Activated CD4-positive, alpha-beta T cell treated with anti-CD3 and anti-CD28 coated beads, Interleukin-2, Interleukin-6, amounts not matched to agents 100 ng/mL and 50 ng/mL, durations not matched to agents 16 hours and 8 hours (primary cell): Measurements from ENCODE around the gene MGAT5.

Experiments
- DNase-seq: peaks from one replicate; pipeline ENCODE4 v3.0.0-alpha.2; 2020

MGAT5 gene

GRCh38 chr2:134257965-134258683 lies 4.3 kb downstream of the MGAT5 start:
- DNase-seq = no peak

DNA sequence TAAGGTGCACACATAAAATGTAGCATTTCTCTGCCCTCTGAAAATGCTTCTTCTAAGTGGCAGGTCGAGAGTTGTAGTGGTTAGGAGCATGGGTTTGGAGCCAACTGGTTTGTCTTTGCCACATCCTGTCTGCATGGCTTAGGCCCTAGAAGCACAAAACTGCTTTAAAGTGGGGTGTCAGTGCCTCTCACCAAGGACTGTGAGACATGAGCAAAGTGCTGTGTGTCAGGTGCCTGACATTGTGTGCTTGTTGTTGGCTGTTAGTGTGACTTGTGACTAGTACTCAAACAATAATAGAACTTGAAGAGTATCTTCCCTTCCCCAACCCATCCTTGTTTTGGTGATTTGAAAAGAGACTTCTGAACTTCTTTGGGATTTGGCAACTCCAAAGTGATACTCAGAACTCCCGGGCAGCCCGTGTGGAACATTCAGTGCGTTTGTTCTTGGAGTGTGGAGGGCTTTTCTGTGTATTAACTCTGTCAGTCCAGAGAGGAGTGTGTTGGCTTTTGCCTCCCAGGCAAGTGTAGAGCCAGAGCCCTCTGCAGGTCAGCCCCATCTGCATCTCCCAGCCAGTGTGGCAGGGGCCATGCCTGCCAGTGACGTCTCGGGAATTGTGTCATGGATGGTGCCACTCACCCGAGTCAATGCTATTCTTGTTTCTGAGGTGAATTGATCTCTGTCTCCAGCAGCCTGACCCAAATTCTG lies 5.0 kb downstream of the MGAT5 start:
- peak; percentile 70 for DNase-seq

GRCh38 chr2:134259571-134259970 lies 5.7 kb downstream of the MGAT5 start:
- DNase-seq = no peak

- DNase-seq = no peak
Observed at GRCh38 chr2:134259994-134260393, 6.1 kb downstream of the MGAT5 start.

DNA sequence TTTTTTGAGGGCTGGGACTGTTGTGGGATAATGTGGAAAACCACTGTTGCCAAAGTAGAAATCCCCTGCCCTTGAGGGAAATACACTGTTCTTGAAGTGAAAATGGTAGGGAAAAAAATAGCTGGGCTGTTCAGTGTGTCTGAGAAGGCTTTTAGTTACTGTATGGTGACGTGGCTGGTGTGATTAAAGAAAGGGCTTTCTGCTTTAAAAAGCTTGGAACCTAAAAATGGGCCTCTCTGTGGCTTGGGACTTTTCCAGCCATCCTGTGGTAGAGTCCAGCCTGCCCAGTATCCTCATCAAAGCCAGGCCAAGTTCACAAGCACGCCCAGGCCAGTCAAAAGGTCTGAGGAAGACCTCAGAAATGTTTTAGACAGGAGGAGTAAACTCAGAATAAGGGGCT lies 6.8 kb downstream of the MGAT5 start:
- no peak for DNase-seq

DNA sequence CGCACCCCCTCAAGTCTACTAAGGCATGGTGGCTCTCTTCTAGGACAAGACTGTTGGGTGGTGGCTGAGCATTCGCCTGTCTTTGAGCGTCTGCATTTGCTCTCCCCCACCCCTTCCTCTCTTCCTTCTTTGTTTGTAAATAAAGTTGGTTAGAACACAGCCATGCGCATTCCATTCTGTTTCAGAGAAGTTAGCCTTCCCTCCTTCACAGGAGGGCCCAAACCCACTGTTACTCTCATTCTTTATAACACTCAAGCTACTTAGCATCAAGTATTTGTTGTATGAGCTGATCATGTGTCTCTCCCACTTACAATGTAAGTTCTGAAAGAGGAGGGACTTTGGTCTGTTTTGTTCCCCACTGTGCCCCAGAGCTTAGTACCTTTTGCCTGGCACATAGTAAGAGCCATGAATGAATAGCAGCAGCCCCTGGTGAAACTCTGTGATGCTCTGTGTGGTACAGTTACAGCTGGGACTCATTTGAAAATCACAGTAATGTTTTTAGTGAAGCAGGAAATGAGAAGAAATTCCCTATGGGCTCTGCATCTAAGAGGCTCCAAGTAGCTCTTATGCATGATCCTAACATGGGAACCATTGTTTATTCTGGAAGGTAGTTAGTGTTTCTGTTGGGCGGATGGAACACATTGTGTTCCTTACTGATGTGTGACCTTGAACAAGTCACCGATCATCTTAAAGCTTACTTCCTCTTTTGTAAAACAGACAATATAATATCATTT lies 7.7 kb downstream of the MGAT5 start:
- peak; percentile 18 for DNase-seq

- DNase-seq = no peak
Observed at GRCh38 chr2:134262684-134263083, 8.8 kb downstream of the MGAT5 start.

GRCh38 chr2:134268265-134268664 lies 14.4 kb downstream of the MGAT5 start:
- no peak for DNase-seq

GRCh38 chr2:134269230-134269629 lies 15.4 kb downstream of the MGAT5 start:
- no peak for DNase-seq

DNA sequence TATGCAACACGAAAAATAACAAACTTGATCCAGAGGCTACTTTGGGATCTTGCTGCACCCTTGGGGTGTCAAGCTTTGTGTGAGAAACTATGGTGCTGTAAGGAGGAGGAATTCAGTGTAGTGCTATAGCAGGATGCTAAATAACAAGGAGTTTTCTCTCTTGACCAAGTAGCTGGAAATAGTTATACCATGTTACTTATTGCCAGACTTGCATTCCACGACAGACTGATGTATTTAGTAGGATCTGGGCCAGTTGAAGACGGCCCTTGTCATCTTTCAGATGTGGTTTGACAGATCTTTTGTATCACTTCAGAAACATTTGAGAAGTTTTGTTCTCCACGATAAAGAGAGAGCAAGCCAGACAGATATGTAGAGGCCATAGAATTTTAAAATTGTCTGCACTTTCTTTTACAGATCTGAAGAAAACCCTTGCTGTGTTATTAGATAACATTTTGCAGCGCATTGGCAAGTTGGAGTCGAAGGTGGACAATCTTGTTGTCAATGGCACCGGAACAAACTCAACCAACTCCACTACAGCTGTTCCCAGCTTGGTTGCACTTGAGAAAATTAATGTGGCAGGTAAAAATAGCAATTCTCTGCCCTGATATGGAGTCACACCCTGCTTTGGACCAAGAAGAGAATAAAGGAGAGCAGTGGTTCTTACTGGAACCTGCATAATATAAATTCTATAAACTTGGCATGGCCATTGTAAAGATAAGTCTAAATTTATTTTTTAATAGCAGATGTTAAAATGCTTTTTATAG lies 16.3 kb downstream of the MGAT5 start:
- no peak for DNase-seq

DNA sequence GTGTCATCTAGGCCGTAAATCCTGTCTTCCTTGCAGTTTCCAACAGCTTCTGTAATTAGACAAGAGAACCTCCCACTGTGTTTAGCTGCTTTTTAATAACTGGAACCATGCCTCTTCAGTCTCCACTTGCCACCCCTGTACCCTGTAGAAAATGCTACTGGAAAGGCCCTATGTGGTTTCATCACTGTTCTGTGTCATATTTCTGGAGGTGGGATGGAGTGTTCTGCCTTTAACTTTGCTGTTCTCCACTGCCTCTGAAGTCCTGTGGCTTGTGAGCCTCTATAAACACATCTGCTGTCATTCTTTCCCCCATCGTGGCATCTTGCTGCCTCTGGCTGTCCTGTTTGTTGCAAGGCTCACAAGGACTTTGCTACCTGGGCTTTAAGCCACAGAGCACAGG lies 17.9 kb downstream of the MGAT5 start:
- no peak for DNase-seq

DNA sequence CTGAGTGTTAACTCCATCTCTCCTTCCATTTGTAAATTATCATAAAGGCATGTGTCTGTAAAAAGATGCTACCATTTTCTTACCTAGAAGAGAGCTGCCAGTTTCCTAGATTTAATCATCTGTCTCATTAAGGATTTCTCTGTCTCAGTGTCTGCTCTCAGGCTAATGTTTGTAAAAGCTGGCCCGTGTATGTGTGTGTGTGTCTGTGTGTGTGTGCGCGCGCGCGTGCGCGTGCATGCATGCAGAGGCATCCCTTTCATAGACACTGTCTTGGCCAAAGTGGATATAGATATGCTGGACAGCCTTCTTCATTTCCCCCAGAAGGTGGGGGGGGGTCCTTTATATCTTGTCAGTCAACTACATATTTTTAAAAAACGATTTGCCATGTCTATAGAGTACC lies 18.9 kb downstream of the MGAT5 start:
- DNase-seq = no peak

DNA sequence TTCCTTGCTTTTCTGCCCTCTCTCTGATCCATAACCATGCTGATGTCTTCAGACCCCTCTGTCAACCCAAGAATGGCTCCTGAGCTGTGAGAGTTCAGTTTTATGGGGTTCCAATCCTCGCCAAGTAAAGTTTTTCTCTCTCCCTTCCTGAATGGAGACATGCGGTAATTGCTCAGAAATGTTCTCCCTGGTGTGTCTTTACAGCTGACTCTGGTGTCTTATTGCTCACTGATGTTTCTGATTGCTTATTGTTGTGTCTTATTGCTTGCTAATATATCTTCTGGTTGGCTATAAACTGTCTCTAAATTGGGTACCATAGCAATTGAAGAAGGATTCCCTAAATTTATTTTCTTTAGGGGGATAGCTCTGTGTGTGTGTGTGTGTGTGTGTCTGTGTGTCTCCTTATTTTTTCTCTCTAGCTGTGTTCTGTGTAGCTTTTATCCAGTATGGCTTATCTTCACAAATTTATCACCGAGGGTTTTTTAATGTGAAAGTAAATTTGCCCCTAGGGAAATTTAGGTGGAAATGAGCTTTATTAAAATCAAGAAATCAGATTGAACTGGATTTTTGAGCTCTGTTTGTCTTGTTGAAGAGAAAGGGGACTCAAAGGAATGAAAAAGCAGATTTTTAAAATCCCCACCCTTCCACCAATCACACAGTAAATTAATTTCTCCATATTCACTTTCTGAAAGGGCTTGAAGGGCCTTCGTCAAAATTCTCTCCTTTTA lies 19.5 kb downstream of the MGAT5 start:
- DNase-seq = no peak

DNA sequence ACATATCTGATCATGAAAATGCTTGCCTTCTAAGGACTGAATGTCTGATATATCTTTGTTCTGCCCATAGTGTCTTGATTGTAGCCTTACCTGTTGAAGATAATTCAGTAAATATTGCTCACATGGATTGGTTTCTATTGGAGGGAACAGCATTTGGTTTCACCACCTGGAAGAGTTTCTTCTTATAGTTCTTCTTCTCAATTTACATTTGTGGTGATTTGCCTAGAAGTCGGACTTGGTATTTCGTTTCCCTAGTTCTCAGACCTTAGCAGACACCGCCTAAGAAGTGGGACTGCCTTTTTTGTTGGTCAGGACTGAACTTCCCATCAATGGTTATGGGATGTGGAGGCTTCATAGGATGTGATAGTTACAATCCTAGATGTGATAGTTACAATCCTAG lies 20.2 kb downstream of the MGAT5 start:
- DNase-seq = no peak

DNA sequence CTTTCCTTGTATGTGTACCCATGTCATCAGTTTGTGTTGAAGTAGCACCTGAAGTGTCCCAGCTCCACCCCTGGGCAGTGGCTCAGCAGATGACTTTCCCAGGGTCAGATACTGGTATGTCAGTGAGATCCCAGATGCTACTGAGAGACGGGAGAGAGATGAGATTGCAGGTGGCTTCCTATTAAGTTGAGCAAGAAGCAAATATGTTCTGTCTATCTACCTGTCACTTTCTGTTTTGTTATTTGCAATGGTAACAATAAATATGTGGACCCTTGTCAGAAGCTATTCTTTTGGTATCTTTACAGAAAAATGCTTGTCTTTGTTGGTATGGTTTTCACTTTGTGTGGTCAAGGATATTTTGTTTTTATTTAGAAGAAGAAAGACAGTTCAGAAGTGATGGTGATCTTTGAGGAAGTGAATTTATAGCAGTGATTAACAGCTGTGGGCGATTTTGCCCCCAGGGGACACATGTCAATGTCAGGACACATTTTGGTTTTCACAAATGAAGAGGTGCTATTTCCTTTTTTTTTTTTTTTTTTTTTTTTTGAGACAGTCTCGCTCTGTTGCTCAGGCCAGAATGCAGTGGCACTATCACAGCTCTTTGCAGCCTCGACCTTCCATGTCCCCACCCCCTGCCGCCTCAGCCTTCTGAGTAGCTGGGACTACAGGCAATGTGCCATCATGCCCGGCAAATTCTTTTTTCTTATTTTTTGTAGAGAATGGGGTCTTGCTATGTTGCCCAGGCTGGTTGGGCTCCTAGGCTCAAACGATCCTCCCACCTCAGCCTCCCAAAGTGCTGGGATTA lies 21.4 kb downstream of the MGAT5 start:
- no peak for DNase-seq

- DNase-seq = no peak
Observed at GRCh38 chr2:134276381-134277172, 22.7 kb downstream of the MGAT5 start.

- no peak for DNase-seq
Observed at GRCh38 chr2:134277223-134277622, 23.4 kb downstream of the MGAT5 start.

DNA sequence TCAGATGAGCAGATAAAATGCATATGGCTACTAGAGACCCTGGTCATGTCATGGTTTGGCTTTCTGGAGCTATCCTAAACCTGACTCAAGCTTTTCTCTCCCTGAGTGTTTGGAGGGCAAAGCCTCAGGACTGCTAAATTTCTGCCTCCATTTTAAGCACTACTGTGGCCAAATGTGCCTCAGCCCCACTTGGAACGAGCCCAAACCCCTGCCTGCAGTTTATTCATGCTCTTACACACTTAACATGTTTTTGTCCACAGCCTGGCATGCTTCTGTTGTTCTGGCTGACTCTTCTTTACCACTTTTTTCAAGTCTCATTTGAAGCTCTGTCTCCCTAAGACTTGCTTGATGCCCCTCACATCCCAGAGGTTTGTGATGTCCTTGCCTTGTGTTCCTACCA lies 24.7 kb downstream of the MGAT5 start:
- no peak for DNase-seq

DNA sequence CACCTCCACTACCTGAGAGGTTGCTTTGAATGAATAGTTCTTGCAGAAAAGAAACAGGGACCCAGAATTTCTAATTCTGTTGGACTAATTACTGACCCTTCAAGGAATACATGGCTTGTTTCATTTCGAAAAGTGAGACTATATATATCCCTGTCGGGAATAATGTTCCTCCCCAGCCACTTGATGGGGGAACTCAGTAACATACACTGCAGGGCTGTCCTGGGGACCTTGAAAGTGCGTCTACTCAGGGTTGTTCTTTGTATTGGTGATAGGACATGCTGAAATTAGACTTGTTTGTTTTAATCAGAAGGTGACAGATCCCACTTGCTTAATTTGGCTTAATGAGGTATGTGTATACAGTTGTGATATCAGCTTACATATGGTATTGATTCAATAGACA lies 25.5 kb downstream of the MGAT5 start:
- DNase-seq = no peak

GRCh38 chr2:134280231-134280630 lies 26.4 kb downstream of the MGAT5 start:
- DNase-seq = no peak

- no peak for DNase-seq
Observed at GRCh38 chr2:134280726-134281125, 26.9 kb downstream of the MGAT5 start.
